BLaER1 (cell line): Measurements from ENCODE around the gene COL1A1.

ENCODE experiments used
- H3K27ac ChIP-seq: shearing (Covaris generic); formaldehyde crosslinking; 2 replicates; pipeline ENCODE4 v1.8.1; 2022
- H3K27me3 ChIP-seq: shearing (Covaris generic); formaldehyde crosslinking; 2 replicates; pipeline ENCODE4 v1.8.1; 2022
- H3K36me3 ChIP-seq: shearing (Covaris generic); formaldehyde crosslinking; 2 replicates; pipeline ENCODE4 v1.8.1; 2022
- H3K4me1 ChIP-seq: shearing (Covaris generic); formaldehyde crosslinking; 2 replicates; pipeline ENCODE4 v1.8.1; 2022
- H3K4me2 ChIP-seq: shearing (Covaris generic); formaldehyde crosslinking; 2 replicates; pipeline ENCODE4 v1.8.1; 2022
- H3K4me3 ChIP-seq: shearing (Covaris generic); formaldehyde crosslinking; 2 replicates; pipeline ENCODE4 v1.8.1; 2022
- H3K9ac ChIP-seq: shearing (Covaris generic); formaldehyde crosslinking; 2 replicates; pipeline ENCODE4 v1.8.1; 2022
- H3K9me3 ChIP-seq: shearing (Covaris generic); formaldehyde crosslinking; 2 replicates; pipeline ENCODE4 v1.8.1; 2022
- H4K20me1 ChIP-seq: shearing (Covaris generic); formaldehyde crosslinking; 2 replicates; pipeline ENCODE4 v1.8.1; 2022
- Cebpa-rat ChIP-seq: shearing (Covaris generic); IDR thresholded peaks from 2 replicates; pipeline ENCODE4 v1.8.1; 2022

Gene COL1A1

GRCh38 chr17:50208611-50209061, 7.2 kb upstream of the COL1A1 start:
- Histone ChIP-seq H3K27me3 (peaks cover 45% of the 10 kb centered on the region), H4K20me1 (no peaks in the 10 kb centered on the region), H3K4me1 (peaks cover 38% of the 10 kb centered on the region), H3K4me2 (no peak overlapping the region), H3K4me3 (no peak overlapping the region), H3K9me3 (no peaks in the 10 kb centered on the region), H3K36me3 (no peaks in the 10 kb centered on the region), H3K27ac (no peak overlapping the region), H3K9ac (no peak overlapping the region)
- no peak for TF ChIP-seq Cebpa-rat

- no peak overlapping the region for H3K27ac ChIP-seq
Measured at GRCh38 chr17:50207792-50208567, 6.5 kb upstream of the COL1A1 start.

DNA sequence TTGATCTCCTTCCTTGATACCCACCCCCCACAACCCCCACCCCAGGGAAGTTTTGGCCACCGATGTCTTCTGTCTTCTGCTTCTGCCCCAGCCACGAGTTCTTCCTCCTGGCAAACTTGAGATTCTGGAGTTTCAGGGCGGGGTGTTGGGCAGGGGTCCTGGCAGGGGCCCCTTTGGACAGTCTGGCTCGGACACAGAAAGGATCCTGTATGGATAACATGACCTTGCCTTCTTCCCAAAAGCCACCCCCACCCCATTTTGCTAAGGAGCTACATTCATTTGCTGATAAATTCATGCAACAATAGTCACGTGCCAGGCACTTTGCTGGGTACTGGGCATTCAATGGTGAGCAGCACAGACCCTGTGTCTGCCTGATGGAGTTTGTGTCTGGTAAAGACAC, 5.9 kb upstream of the COL1A1 start:
- H3K27me3 ChIP-seq = peaks cover 58% of the 10 kb centered on the region
- TF ChIP-seq Cebpa-rat = no peak
- H3K4me3 ChIP-seq = no peak overlapping the region
- no peaks in the 10 kb centered on the region for H3K36me3 ChIP-seq
- H3K9ac ChIP-seq = no peak overlapping the region
- no peak overlapping the region for H3K27ac ChIP-seq
- H3K4me1 ChIP-seq = peaks cover 25% of the 10 kb centered on the region
- H3K4me2 ChIP-seq = peak overlapping the region; percentile 53; the same call in 1 of the 2 replicates
- no peaks in the 10 kb centered on the region for H3K9me3 ChIP-seq
- H4K20me1 ChIP-seq = no peaks in the 10 kb centered on the region

More at GRCh38 chr17:50207792-50208567, 6.5 kb upstream of the COL1A1 start:
- H3K4me1 ChIP-seq = peaks cover 32% of the 10 kb centered on the region
- no peaks in the 10 kb centered on the region for H3K36me3 ChIP-seq
- H3K27me3 ChIP-seq = peaks cover 51% of the 10 kb centered on the region
- no peak overlapping the region for H3K9ac ChIP-seq
- H3K4me2 ChIP-seq = no peak overlapping the region
- no peak for TF ChIP-seq Cebpa-rat
- no peaks in the 10 kb centered on the region for H4K20me1 ChIP-seq
- H3K9me3 ChIP-seq = no peaks in the 10 kb centered on the region
- H3K4me3 ChIP-seq = no peak overlapping the region

GRCh38 chr17:50206604-50207293, 5.3 kb upstream of the COL1A1 start:
- H3K4me3 ChIP-seq = no peak overlapping the region
- H3K4me1 ChIP-seq = peaks cover 19% of the 10 kb centered on the region
- peaks cover 64% of the 10 kb centered on the region for H3K27me3 ChIP-seq
- no peaks in the 10 kb centered on the region for H3K36me3 ChIP-seq
- peak overlapping the region; percentile 53 for H3K4me2 ChIP-seq
- no peak for TF ChIP-seq Cebpa-rat
- no peaks in the 10 kb centered on the region for H3K9me3 ChIP-seq
- H3K27ac ChIP-seq = no peak overlapping the region
- no peaks in the 10 kb centered on the region; the same call in 1 of the 2 replicates for H4K20me1 ChIP-seq
- no peak overlapping the region for H3K9ac ChIP-seq

GRCh38 chr17:50205963-50206505, 4.6 kb upstream of the COL1A1 start:
- Histone ChIP-seq H3K4me2 (no peak overlapping the region), H3K27me3 (peaks cover 71% of the 10 kb centered on the region), H3K9ac (no peak overlapping the region)

GRCh38 chr17:50205111-50205962, 3.9 kb upstream of the COL1A1 start:
- Histone ChIP-seq H3K36me3 (no peaks in the 10 kb centered on the region), H4K20me1 (no peaks in the 10 kb centered on the region; the same call in 1 of the 2 replicates), H3K4me2 (no peak overlapping the region), H3K27me3 (peaks cover 74% of the 10 kb centered on the region), H3K4me1 (peaks cover 19% of the 10 kb centered on the region), H3K27ac (no peak overlapping the region), H3K9me3 (no peaks in the 10 kb centered on the region), H3K9ac (no peak overlapping the region), H3K4me3 (no peak overlapping the region)
- no peak for TF ChIP-seq Cebpa-rat

More at GRCh38 chr17:50205963-50206505, 4.6 kb upstream of the COL1A1 start:
- Histone ChIP-seq H3K36me3 (no peaks in the 10 kb centered on the region), H4K20me1 (no peaks in the 10 kb centered on the region; the same call in 1 of the 2 replicates), H3K4me1 (peaks cover 22% of the 10 kb centered on the region), H3K4me3 (no peak overlapping the region), H3K27ac (no peak overlapping the region), H3K9me3 (no peaks in the 10 kb centered on the region)
- no peak for TF ChIP-seq Cebpa-rat

DNA sequence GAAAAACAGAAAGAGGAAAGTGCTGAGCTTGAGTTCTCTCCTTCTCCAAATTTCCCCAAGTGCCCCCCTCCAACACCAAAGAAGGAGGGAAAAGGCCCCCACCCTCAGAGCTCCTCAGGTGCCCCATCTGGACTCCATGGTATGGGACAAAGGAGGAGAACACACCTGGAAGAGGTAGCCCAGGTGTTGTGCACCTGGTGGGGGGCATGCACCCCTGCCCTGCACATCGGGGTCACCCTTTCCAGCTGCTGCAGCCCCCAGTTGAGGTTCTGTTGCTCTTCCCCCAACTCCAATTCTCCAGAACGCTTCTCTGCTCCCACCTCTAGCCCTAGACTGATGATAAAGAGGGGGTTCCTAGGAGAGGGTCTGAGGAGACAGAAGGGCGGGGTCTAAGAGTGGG, 3.0 kb upstream of the COL1A1 start:
- Histone ChIP-seq H3K9ac (no peak overlapping the region), H3K36me3 (no peaks in the 10 kb centered on the region), H3K9me3 (no peaks in the 10 kb centered on the region), H3K27ac (no peak overlapping the region), H3K4me2 (no peak overlapping the region), H4K20me1 (no peaks in the 10 kb centered on the region; the same call in 1 of the 2 replicates), H3K4me1 (peaks cover 22% of the 10 kb centered on the region), H3K27me3 (peaks cover 72% of the 10 kb centered on the region), H3K4me3 (no peak overlapping the region)
- TF ChIP-seq Cebpa-rat = no peak

GRCh38 chr17:50203604-50204345, 2.3 kb upstream of the COL1A1 start:
- peaks cover 26% of the 10 kb centered on the region for H3K4me1 ChIP-seq
- no peaks in the 10 kb centered on the region for H3K9me3 ChIP-seq
- H3K36me3 ChIP-seq = no peaks in the 10 kb centered on the region
- H3K4me3 ChIP-seq = no peak overlapping the region
- H4K20me1 ChIP-seq = no peaks in the 10 kb centered on the region; the same call in 1 of the 2 replicates
- H3K4me2 ChIP-seq = no peak overlapping the region
- peaks cover 72% of the 10 kb centered on the region for H3K27me3 ChIP-seq
- H3K27ac ChIP-seq = no peak overlapping the region
- H3K9ac ChIP-seq = no peak overlapping the region
- TF ChIP-seq Cebpa-rat = no peak

DNA sequence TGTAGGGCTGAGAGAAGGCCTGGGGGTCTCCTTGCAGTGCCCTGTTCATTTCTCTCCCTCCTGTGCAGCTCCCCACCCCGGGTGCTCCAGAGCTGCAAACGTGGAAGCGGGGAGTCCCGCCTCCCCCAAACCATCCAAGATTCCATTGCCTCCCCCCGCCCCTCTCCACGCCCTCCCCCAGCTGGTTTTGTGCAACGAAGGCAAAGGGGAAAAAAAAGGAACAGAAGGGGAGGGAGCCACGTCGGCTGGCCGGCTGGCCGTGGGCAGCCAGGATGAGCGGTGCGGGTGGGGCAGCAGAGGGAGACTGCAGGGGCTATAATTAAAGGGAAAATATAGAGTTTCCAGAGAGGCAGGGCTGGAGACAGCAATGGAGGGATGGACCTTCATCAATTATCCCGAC, 1.7 kb upstream of the COL1A1 start:
- Histone ChIP-seq H4K20me1 (no peaks in the 10 kb centered on the region; the same call in 1 of the 2 replicates), H3K4me2 (no peak overlapping the region), H3K9me3 (no peaks in the 10 kb centered on the region), H3K4me1 (peaks cover 31% of the 10 kb centered on the region), H3K27me3 (peaks cover 72% of the 10 kb centered on the region), H3K36me3 (no peaks in the 10 kb centered on the region), H3K4me3 (no peak overlapping the region), H3K27ac (no peak overlapping the region), H3K9ac (no peak overlapping the region)
- TF ChIP-seq Cebpa-rat = no peak
